Endodermal cell (in vitro differentiated cells): ENCODE measurements around the gene CHAT. TPM values are rescaled to one million over a fixed set of nuclear protein-coding genes. Genes with fewer than 3 reads are reported as not detected.

Experiments used
- DNase-seq: peaks from one replicate; pipeline ENCODE4 v3.0.0-alpha.2; 2017
- H3K27ac ChIP-seq: 2 replicates; pipeline ENCODE4 v1.5.1; 2013; ENCODE audit warnings: mild to moderate bottlenecking, low read depth, low read length, moderate library complexity
- H3K27me3 ChIP-seq: 2 replicates; pipeline ENCODE4 v1.6.1; 2013; ENCODE audit warnings: mild to moderate bottlenecking, low read length, moderate library complexity; ENCODE audit not compliant: insufficient read depth, control insufficient read depth, poor library complexity, severe bottlenecking
- H3K36me3 ChIP-seq: 2 replicates; pipeline ENCODE4 v1.7.0; 2013; ENCODE audit warnings: mild to moderate bottlenecking, low read length, moderate library complexity; ENCODE audit not compliant: control insufficient read depth, insufficient read depth
- H3K4me1 ChIP-seq: one replicate; pipeline ENCODE4 v1.7.0; 2013; ENCODE audit warnings: low read length; ENCODE audit not compliant: control insufficient read depth, insufficient read depth
- H3K4me3 ChIP-seq: 2 replicates; pipeline ENCODE4 v1.5.1; 2013; ENCODE audit warnings: mild to moderate bottlenecking, low read length, moderate library complexity
- H3K9ac ChIP-seq: 2 replicates; pipeline ENCODE4 v1.6.1; 2013; ENCODE audit warnings: mild to moderate bottlenecking, low read length, moderate library complexity; ENCODE audit not compliant: poor library complexity, severe bottlenecking; ENCODE audit errors: extremely low read depth
- H3K9me3 ChIP-seq: 2 replicates; pipeline ENCODE4 v1.6.1; 2013; ENCODE audit warnings: mild to moderate bottlenecking, low read length, moderate library complexity; ENCODE audit not compliant: control insufficient read depth
- H3K27ac Mint-ChIP-seq: 2 replicates; pipeline ENCODE4 v1.8.0; 2020; ENCODE audit warnings: mixed read lengths
- H3K27me3 Mint-ChIP-seq: 2 replicates; pipeline ENCODE4 v1.8.0; 2021; ENCODE audit warnings: mild to moderate bottlenecking, mixed read lengths; ENCODE audit not compliant: insufficient read depth
- H3K36me3 Mint-ChIP-seq: 2 replicates; pipeline ENCODE4 v1.8.0; 2020; ENCODE audit warnings: low read depth, mixed read lengths
- H3K4me1 Mint-ChIP-seq: 2 replicates; pipeline ENCODE4 v1.8.0; 2020; ENCODE audit warnings: mixed read lengths
- H3K4me3 Mint-ChIP-seq: 2 replicates; pipeline ENCODE4 v1.8.0; 2020; ENCODE audit warnings: mild to moderate bottlenecking, moderate library complexity, mixed read lengths
- H3K9me3 Mint-ChIP-seq: 2 replicates; pipeline ENCODE4 v1.8.0; 2020; ENCODE audit warnings: mild to moderate bottlenecking, mixed read lengths
- CTCF ChIP-seq: fragments of 200-600 bp; sonication (generic); conservative IDR thresholded peaks from 2 replicates; pipeline ENCODE4 v1.5.0; 2021; ENCODE audit warnings: antibody characterized with exemption, mild to moderate bottlenecking
- WGBS, 2 experiments: methylation state at CpG; one replicate each; pipeline versions ENCODE4 v1.1.5 to v1.1.7; 2013; ENCODE audit warnings: missing lambda C conversion rate in 2 of 2, mixed read lengths in 1 of 2; ENCODE audit not compliant: insufficient coverage in 1 of 2, insufficient read length in 1 of 2; 5-methylcytosine and 5-hydroxymethylcytosine counted together
- total RNA-seq, 2 donors: library from RNA; stranded (reverse); fragmentation: NEBNext Ultra II Directional in 1 of 2; extraction: Animal tissue kit (Norgen Biotek cat#: 25700) in 1 of 2; gene quantifications; 2 replicates in 1 of 2; 3 replicates in 1 of 2; pipeline ENCODE4 v1.2.1, GENCODE V29; 2021

Gene CHAT
- total RNA-seq, 2 donors from 2014 or later, result not detected

- WGBS, 2 experiments, result 86 to 90% methylated on average over 3 to 7 of the region's 7 CpGs
- H3K27me3 ChIP-seq, result peaks cover 77% of the 10 kb centered on the region
- no peak overlapping the region for H3K27ac ChIP-seq
- DNase-seq, result peak; percentile 24
- Mint-ChIP-seq H3K27ac (no peak overlapping the region), H3K36me3 (no peaks in the 10 kb centered on the region), H3K27me3 (peaks cover 84% of the 10 kb centered on the region), H3K4me1 (peaks cover 14% of the 10 kb centered on the region), H3K4me3 (no peak overlapping the region), H3K9me3 (peaks cover 3% of the 10 kb centered on the region)
- no peaks in the 10 kb centered on the region for H3K36me3 ChIP-seq
- no peaks in the 10 kb centered on the region for H3K9me3 ChIP-seq
- no peak overlapping the region for H3K4me3 ChIP-seq
- TF ChIP-seq CTCF, result no peak
- H3K9ac ChIP-seq, result no peak overlapping the region
- H3K4me1 ChIP-seq, result no peaks in the 10 kb centered on the region
Measured at GRCh38 chr10:49617121-49618020, 3.5 kb downstream of the CHAT start.

GRCh38 chr10:49618821-49619220 is 5.0 kb downstream of the CHAT start:
- Mint-ChIP-seq H3K36me3 (no peaks in the 10 kb centered on the region), H3K4me3 (no peak overlapping the region), H3K9me3 (no peaks in the 10 kb centered on the region), H3K27ac (no peak overlapping the region), H3K27me3 (peaks cover 76% of the 10 kb centered on the region), H3K4me1 (peaks cover 5% of the 10 kb centered on the region)
- WGBS, 2 experiments, result 57% methylated on average over 1 of the region's 2 CpGs; no CpG with 5 or more reads in 1 of the 2 experiments
- no peak for TF ChIP-seq CTCF
- Histone ChIP-seq H3K4me1 (no peaks in the 10 kb centered on the region), H3K4me3 (no peak overlapping the region), H3K36me3 (no peaks in the 10 kb centered on the region), H3K9me3 (no peaks in the 10 kb centered on the region), H3K27me3 (peaks cover 63% of the 10 kb centered on the region), H3K27ac (no peak overlapping the region), H3K9ac (no peak overlapping the region)
- no peak for DNase-seq

GRCh38 chr10:49619613-49620012 is 5.8 kb downstream of the CHAT start:
- no peak overlapping the region for H3K4me3 Mint-ChIP-seq
- no peaks in the 10 kb centered on the region for H3K9me3 Mint-ChIP-seq
- no peaks in the 10 kb centered on the region for H3K36me3 Mint-ChIP-seq
- Histone ChIP-seq H3K36me3 (no peaks in the 10 kb centered on the region), H3K9me3 (no peaks in the 10 kb centered on the region), H3K4me1 (no peaks in the 10 kb centered on the region), H3K27me3 (peaks cover 63% of the 10 kb centered on the region), H3K9ac (no peak overlapping the region), H3K27ac (no peak overlapping the region), H3K4me3 (no peak overlapping the region)
- no peak overlapping the region for H3K27ac Mint-ChIP-seq
- WGBS, 2 experiments, result 66 to 73% methylated on average over 10 of the region's 10 CpGs
- peaks cover 76% of the 10 kb centered on the region for H3K27me3 Mint-ChIP-seq
- peak; percentile 86 for DNase-seq
- peaks cover 1% of the 10 kb centered on the region for H3K4me1 Mint-ChIP-seq
- TF ChIP-seq CTCF, result peak; percentile 72
